Osteoblast (primary cell): ENCODE results near the gene LAMC1. TPM values are rescaled to one million over a fixed set of nuclear protein-coding genes. Genes with fewer than 3 reads are reported as not detected.

Experiments used
- DNase-seq: peaks from one replicate; pipeline ENCODE4 v3.0.0; 2011; ENCODE audit warnings: low spot score, mixed read lengths; ENCODE audit not compliant: insufficient read length; ENCODE audit errors: missing footprints
- H2AFZ ChIP-seq: 2 replicates; pipeline ENCODE4 v1.6.0; 2011; ENCODE audit warnings: mild to moderate bottlenecking, low read length
- H3K27ac ChIP-seq: 2 replicates; pipeline ENCODE4 v1.5.1; 2011; ENCODE audit warnings: mild to moderate bottlenecking, low read depth, low read length, moderate library complexity
- H3K27me3 ChIP-seq: 2 replicates; pipeline ENCODE4 v1.6.0; 2012; ENCODE audit warnings: mild to moderate bottlenecking, control low read depth, inconsistent platforms, low read length, moderate library complexity; ENCODE audit not compliant: insufficient read depth
- H3K36me3 ChIP-seq: 2 replicates; pipeline ENCODE4 v1.5.1; 2011; ENCODE audit warnings: mild to moderate bottlenecking, low read length, control low read depth, moderate library complexity; ENCODE audit not compliant: insufficient read depth
- H3K4me1 ChIP-seq: 2 replicates; pipeline ENCODE4 v1.5.1; 2011; ENCODE audit warnings: mild to moderate bottlenecking, low read length, control low read depth, moderate library complexity; ENCODE audit not compliant: insufficient read depth
- H3K4me2 ChIP-seq: 2 replicates; pipeline ENCODE4 v1.6.0; 2011; ENCODE audit warnings: mild to moderate bottlenecking, low read length; ENCODE audit not compliant: insufficient read depth
- H3K4me3 ChIP-seq: fragments of 200-600 bp; sonication (generic); 3 replicates; pipeline ENCODE4 v1.5.1; 2012; ENCODE audit warnings: mild to moderate bottlenecking, low read length, inconsistent platforms; ENCODE audit not compliant: insufficient read depth
- H3K79me2 ChIP-seq: 2 replicates; pipeline ENCODE4 v1.6.0; 2012; ENCODE audit warnings: mild to moderate bottlenecking, low read length, control low read depth, inconsistent platforms; ENCODE audit not compliant: insufficient read depth
- H3K9me3 ChIP-seq: 2 replicates; pipeline ENCODE4 v1.5.1; 2011; ENCODE audit warnings: low read depth, low read length, control low read depth
- H4K20me1 ChIP-seq: 2 replicates; pipeline ENCODE4 v1.6.0; 2012; ENCODE audit warnings: mild to moderate bottlenecking, low read length, control low read depth; ENCODE audit not compliant: insufficient read depth
- CTCF ChIP-seq: IDR thresholded peaks from 2 replicates; pipeline ENCODE4 v1.5.1; 2011; ENCODE audit warnings: mild to moderate bottlenecking, low read depth, low read length, moderate library complexity; ENCODE audit errors: extremely low read depth
- total RNA-seq: library from RNA; depleted of rRNA; stranded (reverse); fragments of >200 nt; gene quantifications from 2 replicates; pipeline ENCODE4 v1.2.3, GENCODE V29; 2012

The LAMC1 gene
- total RNA-seq, 1 donor: 966 TPM

GRCh38 chr1:183030053-183030452 is 6.8 kb downstream of the LAMC1 start:
- H3K36me3 ChIP-seq: peaks cover 27% of the 10 kb centered on the region
- no peak for DNase-seq
- H3K4me1 ChIP-seq: peaks cover 61% of the 10 kb centered on the region
- H4K20me1 ChIP-seq: peaks cover 44% of the 10 kb centered on the region
- H3K4me2 ChIP-seq: peak overlapping the region; percentile 51
- H3K9me3 ChIP-seq: no peaks in the 10 kb centered on the region
- H3K27me3 ChIP-seq: no peaks in the 10 kb centered on the region
- H3K4me3 ChIP-seq: no peak overlapping the region
- no peak overlapping the region for H2AFZ ChIP-seq
- peak overlapping the region; percentile 81 for H3K27ac ChIP-seq
- TF ChIP-seq CTCF: no peak
- peaks cover 100% of the 10 kb centered on the region for H3K79me2 ChIP-seq

DNA sequence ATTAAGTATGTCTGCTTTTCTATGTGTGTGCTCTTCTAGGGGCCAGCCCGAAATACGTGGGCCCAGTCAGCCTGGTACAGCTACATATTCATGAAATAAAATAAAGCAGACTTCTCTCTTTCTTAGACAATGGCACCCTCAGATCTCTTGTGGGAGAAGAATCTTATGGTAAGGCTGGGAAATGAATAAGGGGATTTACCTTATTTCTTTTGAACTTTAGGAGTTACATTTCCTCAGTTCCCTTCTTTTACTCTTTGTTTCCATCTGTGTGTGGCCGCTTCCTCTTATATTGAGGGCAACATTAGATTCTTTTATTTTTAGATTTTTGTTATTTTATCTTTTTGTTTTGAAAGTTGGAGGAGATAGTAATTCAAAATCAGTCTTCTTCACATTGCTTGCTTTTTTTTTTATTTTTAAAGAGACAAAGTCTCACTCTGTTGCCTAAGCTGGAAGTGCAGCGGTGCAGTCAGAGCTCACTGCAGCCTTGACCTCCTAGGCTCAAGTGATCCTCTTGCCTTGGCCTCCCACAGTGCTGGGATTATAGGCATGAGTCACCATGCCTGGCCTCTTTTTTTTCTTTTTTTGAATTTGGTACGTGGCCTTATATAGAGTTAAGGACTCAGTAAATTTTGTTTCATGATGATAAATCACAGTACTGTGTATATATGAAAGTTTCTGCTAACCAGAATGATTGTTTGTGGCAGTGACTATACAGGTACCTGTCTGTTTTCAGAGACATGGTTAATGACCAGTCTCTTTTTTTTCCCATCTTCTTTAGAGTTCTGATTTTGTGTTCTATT is 9.1 kb downstream of the LAMC1 start:
- peaks cover 48% of the 10 kb centered on the region for H3K4me1 ChIP-seq

DNA sequence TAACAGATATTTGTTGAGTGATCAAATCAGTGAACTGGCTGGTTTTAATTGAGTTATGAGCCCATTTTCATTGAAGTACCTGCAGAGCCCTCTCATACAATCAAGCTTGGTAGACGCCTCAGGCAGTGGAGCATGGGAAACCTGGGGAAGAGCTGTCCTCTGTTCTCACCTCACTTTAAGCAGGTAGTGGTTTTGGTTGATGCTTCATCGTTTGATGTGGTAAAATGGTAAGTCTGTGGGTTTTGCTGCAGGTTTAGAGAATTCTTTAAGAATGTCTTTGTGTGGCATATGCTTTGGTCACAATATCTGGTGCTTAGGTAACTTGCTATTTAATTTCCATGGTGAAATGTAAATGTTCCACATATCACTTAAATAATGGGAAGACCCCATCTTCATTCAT is 10.0 kb downstream of the LAMC1 start:
- DNase-seq: no peak
- H3K4me3 ChIP-seq: no peak overlapping the region
- peaks cover 100% of the 10 kb centered on the region for H3K79me2 ChIP-seq
- H2AFZ ChIP-seq: no peak overlapping the region
- H3K4me1 ChIP-seq: peaks cover 42% of the 10 kb centered on the region
- H3K27ac ChIP-seq: peak overlapping the region; percentile 7
- H3K4me2 ChIP-seq: no peak overlapping the region
- peaks cover 41% of the 10 kb centered on the region for H3K36me3 ChIP-seq
- TF ChIP-seq CTCF: no peak
- H3K9me3 ChIP-seq: no peaks in the 10 kb centered on the region
- H4K20me1 ChIP-seq: peaks cover 30% of the 10 kb centered on the region
- no peaks in the 10 kb centered on the region for H3K27me3 ChIP-seq

More for the DNA sequence above, 9.1 kb downstream of the LAMC1 start:
- H3K27me3 ChIP-seq: no peaks in the 10 kb centered on the region
- H4K20me1 ChIP-seq: peaks cover 36% of the 10 kb centered on the region
- H3K36me3 ChIP-seq: peaks cover 40% of the 10 kb centered on the region
- H3K4me2 ChIP-seq: peak overlapping the region; percentile 17
- H3K27ac ChIP-seq: peak overlapping the region; percentile 81
- no peak overlapping the region for H2AFZ ChIP-seq
- no peaks in the 10 kb centered on the region for H3K9me3 ChIP-seq
- peaks cover 100% of the 10 kb centered on the region for H3K79me2 ChIP-seq
- TF ChIP-seq CTCF: no peak
- DNase-seq: no peak
- no peak overlapping the region for H3K4me3 ChIP-seq

GRCh38 chr1:183034682-183035081 is 11.5 kb downstream of the LAMC1 start:
- no peak overlapping the region for H2AFZ ChIP-seq
- peaks cover 42% of the 10 kb centered on the region for H3K4me1 ChIP-seq
- H3K4me3 ChIP-seq: no peak overlapping the region
- H3K9me3 ChIP-seq: no peaks in the 10 kb centered on the region
- H3K27ac ChIP-seq: no peak overlapping the region
- DNase-seq: no peak
- H3K36me3 ChIP-seq: peaks cover 30% of the 10 kb centered on the region
- H3K79me2 ChIP-seq: peaks cover 100% of the 10 kb centered on the region
- H3K27me3 ChIP-seq: no peaks in the 10 kb centered on the region
- TF ChIP-seq CTCF: no peak
- no peak overlapping the region for H3K4me2 ChIP-seq
- H4K20me1 ChIP-seq: peaks cover 28% of the 10 kb centered on the region
